EH (cell line): ENCODE results near the gene NIT1.

Source experiments
- DNase-seq: peaks from one replicate; pipeline ENCODE4 v3.0.0-alpha.2; 2015; ENCODE audit warnings: low read depth

NIT1 gene, protein sequence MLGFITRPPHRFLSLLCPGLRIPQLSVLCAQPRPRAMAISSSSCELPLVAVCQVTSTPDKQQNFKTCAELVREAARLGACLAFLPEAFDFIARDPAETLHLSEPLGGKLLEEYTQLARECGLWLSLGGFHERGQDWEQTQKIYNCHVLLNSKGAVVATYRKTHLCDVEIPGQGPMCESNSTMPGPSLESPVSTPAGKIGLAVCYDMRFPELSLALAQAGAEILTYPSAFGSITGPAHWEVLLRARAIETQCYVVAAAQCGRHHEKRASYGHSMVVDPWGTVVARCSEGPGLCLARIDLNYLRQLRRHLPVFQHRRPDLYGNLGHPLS

DNA sequence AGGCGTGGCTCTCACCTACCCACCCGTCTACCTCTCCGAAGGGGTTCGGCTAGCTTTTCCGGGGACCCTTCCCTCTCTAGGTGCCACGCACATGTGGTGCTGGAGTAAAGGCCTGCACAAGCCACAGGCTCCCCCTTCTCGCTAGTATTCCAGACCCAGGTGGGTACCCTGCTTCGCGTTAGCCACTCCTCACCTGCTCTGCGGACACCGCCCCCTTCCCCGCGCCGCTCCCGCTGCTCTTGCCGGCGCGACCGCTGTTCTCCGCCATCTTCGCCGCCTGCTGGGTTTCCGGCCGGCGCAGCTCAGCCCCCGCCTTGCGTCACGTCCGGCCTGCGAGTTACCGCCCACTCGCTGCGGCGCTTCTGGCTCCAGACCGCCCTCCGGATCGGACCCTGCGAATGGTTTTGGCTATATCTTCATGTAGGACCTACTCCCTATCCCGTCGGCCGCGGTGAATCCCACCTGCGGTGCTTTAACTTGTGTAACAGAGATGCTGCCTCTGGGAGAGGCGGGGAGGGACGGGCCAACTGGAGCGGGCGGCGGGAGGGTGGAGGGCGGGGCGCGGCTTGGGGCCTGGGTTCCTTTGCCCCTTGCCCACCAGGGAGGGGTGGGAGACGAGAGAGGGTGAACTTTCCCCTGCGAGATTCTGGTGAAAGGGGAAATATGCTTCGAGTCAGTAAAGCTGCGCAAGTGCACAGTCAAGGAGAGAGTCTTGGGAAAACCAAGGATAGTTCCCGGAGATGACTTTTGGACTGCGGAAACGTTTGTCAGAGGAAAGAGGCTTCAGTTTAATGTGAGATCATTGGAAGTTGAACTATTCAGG is at the start of gene NIT1, which contains the start of gene PFDN2:
NIT1 (plus strand) TSS at position 347 of the 823 bp plus-strand sequence; CDS start at position 419, 72 bp downstream.
PFDN2 (minus strand) TSS at position 279 of the 823 bp plus-strand sequence; CDS start at position 268, 11 bp downstream.
- DNase-seq: peak; percentile 83

DNA sequence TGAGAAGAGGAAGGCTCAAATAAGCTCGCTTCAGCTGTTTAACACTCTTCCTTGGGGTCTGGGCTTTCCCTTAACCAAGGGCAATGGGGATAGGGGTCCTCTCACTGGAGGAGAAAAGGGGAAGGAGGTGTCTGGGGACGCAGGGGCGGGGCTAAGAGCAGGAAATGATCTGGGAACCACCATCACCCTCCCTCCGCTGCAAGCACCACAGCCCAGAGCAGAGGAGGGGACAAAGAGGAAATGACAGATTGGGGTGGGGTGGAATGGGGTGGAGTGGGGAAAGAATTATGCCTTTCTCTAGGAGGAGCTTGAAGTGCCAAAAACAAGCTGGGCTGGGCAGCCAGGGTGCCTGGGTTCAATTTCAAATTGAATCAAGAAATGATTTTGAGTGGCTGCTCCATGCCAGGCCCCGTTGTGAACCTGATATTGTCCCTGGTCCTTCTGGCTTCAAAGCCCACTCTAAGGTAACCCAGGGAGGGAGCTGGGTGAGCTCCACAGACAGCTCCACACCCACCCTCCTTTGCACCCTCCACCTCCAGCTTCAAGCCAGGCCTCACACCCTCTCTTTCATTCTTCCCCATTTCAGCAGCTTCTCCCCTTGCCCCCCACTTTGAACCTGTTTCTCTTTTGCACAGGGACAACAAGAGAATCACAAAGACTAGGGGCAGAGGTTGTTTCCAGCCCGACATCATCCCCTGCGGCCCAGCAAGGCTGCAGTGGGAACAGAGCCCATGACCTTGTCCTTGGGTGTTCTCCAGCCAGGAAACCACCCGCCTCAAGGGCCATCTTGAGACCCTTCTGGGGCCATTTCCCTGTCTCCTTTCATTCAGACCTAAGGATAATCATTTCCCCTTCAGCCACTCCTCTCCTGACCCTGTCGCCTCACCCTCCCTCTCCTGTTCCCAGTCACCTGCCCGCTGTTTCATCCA is 49.3 kb upstream of the NIT1 start:
- DNase-seq: peak; percentile 39

DNA sequence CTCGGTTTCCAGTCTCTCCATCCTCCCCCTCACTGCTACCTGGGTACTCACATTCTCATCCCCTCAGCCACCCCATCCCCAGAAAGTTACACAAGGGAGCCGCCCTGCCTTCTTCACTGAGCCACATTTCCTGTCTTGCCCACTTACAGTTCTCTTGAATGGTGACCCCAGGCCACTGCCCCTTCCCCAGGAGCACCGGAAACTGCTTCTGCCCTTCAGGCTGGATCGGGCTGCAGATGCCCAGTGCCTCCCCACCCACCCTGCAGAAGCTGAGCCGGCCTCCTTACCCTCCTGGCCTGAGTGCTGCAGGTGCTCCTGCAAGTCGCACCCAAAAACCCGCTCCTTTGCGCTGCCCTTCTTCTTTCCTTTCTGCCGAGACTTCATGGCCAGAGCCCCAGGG is 48.7 kb upstream of the NIT1 start:
- no peak for DNase-seq

DNA sequence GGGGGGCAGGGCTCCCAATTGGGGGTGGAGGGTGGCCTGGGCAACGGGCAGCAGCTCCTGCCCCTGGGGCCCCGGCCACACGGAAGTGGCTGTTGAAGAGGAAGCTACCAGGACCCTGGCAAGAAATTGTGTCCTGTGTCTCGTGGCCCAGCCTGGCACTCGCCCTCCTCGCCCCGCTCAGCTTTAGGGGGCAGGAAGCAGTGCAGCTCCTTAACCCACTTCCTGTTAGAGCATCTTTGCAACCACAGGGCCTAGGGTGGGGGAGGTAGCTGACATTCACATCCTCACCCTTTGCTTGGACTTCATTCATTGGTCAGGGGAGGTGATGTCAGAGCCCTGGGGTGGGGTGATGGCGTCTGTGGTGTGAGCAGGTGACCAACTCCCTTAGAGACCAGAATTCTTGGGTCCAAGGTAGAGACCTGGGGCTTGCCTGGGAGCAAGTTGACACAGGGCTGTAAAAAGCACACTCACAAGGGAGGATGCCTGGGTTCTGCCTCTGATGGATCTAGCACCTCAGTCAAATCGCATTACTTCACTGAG is 48.1 kb upstream of the NIT1 start, which contains the start of gene ARHGAP30:
ARHGAP30 (minus strand) TSS at position 161 of the 540 bp plus-strand sequence. CDS start 267 bp downstream, outside the sequence.
- DNase-seq: no peak

DNA sequence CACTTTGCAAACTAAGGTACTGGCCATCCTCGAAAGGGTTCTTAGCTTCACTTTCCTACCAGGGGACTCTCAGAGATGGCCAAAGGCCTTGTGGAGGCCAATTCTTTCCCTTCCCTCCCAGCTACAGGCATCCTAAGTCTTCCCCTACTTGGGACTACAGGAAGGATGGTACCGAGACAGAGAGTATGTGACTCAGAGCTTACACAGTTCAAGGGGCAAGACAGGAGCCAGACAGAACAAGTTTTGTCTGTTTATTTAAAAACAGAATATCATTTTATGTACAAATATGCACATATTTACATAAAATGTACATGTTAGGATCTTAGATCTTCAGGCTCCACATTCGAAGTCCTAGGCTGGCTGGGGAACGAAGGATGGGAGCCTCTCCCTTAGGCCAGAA is 47.1 kb upstream of the NIT1 start:
- no peak for DNase-seq

DNA sequence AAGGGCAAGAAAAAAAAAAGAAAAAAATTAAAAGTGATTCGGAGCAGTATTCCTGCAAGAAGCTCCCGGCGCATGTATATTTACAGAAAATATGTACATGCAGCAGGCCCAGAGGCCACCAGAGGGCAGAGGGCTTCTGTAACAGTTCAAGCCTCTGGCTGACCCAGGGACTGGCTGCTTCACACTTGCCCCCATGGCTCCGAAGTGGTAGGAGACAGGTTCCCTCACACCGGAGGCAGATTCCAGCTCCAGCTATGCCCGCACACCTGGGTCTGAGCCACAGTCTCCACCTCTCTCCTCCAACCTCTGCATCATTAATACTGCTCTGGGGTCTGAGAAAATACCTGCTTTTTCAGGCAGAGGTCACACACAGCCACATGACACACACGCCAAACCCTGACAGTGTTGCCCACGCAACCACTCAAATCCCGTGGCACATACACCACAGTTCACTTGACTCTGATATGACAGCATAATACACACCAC is 46.0 kb upstream of the NIT1 start:
- peak; percentile 52 for DNase-seq

DNA sequence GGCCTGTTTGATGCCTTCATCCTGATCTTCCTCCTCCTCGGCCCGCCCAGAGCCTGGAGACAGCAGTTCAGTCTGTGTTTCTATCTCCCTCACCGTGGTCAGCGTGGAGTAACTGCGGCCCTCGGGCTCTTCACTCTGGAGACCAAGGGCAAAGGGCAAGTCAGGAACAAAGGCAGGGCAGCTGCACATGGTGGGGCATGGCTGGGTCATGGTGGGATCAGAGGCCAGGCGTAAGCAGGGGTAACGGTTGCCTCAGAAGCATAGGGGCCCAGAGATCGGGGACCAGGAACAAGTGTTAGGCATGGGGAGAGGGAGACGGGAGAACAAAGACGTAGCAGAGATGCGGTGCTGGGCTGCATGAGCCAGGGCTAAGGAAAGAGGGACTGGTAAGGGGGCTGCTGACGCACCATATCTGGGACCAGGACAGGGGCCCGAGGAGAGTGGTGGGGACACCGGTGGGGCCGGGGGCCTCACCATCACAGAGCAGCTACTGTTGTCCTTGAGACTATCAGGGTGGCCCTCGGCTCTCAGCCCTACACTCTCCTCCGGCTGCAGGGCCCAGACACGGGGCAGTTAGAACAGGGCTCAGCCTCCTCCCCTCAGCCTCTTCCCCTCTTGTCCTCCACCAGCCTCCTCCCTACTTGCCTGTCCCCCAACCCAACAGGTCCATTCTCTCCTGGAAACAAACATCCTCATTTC is 45.0 kb upstream of the NIT1 start:
- no peak for DNase-seq

DNA sequence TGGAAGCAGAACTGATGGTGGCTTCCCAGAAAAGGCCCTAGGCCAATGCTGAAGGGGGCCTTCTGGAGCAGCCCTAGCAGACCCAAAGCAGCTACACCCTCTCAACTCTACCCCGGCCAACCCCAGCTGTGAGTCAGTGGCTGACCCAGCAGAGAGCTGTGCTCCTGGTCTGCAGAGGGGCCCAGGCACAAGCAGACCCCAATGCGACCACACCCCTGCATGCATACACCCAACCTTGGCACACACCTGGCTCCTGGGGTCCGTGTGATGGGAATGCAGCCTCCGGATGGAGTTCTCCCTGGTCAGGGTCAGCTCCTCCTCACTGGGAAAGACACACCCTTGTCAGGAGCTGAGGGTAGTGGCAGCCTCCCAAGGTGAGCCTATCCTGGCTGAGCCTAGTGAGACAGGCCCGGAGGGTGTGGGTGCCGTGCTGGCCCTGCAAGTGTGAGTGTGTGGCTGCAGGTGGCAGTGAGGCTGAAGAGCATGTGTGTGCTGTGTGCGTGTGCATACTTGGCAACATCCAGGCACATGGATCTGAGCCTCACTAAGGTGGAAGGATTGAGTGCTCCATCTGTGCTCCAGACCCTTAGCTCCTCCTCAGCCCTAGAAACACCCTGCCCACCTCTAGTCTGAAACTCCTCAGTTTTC is 44.3 kb upstream of the NIT1 start:
- DNase-seq: no peak

DNA sequence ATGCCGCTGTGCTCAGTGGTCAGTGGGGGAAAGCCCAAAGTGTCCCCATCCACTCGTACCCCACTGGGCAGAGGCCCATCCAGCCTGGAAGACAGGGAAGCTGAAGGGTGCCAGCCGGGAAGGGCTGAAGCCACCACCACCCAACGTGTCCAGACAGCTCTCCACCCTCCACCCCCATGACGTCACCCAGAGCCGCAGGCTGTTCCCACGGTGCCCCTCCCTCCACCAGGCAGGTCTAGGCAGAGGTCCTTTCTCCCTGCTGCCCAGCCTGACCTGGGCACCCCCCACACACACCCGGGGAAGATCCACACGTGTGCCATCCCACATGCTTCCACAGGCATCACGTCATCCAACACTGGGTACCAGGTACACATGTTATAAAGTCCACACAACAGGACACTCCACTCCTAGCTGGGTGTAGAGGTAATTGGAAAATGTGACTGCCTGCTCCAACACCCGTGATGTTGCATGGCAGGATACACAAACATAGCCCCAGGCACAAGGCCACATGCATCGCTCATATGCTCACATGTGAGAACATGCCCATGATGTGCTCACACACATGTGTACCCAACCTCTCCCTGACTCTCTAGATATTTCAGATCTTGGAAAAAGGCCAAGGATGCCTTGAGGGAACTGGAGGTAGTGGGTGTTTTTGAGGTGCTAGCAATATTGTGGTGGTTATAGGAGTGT is 43.1 kb upstream of the NIT1 start:
- no peak for DNase-seq

DNA sequence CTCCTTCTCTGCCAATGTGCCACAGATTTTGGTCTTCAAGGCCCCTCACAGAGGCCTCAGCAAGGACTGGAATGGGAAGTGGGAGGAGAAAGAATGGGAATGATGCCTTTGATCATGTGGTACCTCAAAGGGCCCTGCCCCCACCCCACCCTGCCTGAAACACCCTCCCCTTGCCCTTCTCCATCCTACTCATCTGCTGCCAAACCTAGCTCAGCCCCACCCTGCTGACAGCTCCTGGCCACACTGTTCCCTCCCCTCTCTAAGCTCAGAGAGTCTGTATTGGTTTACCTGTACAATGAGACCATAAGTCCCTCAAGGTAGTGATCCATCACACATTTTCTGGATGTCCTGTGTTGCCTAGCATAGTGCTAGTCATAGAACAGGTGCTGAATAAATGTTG is 41.5 kb upstream of the NIT1 start:
- DNase-seq: no peak

DNA sequence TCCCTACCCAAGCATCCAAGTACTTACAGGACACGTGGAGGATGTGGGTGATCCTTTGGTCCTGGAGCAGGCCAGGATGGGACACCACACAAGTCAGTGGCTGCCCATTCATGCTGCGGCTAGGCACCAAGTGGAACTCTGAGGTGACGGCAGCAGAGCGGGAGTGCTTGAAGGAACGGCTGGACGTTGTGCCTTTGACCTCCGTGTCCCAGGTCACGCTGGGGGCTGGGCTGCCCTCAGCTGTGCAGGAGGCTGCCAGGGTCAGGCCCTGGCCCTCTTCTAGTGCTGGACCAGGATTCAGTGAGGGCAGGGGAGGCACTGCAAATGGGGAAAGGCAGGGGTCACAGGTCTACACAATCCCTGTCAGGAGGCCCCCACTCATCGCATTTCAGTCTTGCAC is 40.5 kb upstream of the NIT1 start:
- no peak for DNase-seq

DNA sequence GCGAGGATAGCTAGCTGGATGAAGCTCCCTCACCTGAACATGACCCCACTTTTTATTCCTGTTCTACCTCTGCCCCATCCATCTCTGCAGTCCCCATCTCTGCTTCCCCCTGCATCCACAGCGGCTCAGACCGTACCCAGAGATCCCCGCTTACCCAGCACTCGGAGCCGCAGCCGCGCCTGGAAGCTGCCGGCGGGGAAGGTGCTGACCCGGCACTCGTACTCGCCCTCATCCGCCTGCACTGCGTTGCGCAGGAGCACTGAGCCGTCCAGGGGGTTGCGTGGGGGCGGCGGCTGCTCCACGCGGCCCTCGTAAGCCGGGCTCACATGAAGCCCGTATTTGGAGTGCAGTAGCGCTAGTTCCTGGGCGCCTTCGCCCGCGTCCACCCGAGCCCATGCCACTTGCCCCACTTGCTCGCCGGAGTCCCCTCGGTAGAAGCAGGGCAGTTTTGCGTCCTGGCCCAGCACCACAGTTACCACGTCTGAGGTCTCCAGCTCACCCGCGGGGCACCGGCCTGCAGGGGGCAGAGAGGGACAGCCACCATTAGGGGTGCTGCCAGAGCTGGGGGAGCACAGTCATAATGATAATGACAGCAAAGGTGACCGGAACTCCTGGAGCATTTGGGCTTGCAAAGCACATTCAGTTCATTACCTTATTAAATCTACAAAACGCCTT is 38.3 kb upstream of the NIT1 start:
- DNase-seq: no peak

DNA sequence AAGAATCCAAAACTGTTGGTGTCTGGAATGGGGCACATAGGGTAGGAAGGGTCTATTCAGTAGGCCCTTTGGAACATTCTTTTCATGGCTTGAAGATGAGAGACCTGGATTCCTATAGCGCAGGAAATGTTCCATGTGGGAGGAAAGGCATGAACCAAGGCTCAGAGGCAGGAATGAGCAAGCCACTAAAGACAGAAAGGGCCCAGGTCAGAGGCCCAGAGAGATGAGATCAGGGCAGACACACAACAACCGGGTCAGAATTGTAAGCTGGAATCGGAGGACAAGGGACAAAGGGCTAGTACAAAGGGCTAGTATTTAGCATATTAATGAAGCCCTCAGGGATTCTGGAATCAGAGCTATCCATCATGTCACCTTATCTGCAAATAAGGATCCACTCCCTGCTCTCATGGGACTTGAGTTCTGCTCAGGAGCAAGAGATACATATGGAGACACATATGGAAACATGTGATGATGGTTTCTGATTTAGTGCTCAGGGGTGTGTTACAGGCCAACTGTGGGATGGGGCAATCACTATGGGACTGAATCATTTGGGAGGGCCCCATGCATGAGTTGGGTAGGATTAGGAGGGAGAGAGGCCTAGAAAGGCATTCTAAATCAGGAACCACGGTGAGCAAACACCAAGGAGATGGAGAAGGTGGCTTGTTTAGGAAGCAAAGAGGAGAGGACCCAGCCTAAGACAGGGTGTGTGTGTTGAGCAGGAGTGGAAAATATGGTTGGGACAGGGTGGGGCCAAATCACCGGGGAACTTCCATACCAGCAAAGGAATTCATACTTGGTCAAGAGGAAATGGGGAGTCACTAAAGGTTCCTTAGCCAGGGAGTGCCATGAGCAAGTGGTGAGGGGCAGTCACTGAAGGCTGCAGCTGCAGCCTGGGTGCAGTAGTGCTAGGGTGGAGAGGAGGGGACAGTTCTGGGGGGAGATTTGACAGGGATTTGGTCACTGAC is 37.2 kb upstream of the NIT1 start:
- DNase-seq: peak; percentile 58

DNA sequence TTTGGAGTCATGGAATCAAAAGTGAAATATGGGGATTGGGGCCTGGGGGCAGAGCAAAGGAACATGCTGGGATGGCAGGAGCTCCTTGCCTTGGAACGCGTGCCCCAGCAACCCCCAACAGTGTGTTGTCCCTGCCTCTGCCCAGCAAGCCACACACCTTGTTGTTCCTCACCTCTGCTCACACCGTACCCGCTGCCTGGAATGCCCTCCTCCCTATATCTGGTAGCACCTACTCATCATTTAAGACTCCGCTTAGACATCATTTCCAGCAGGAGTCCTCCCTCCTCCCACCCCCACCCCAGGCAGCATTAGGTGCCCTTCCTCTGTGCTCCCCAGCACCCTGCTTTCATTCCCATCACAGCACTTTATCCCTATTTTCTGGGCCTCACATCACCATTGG is 36.4 kb upstream of the NIT1 start:
- no peak for DNase-seq

DNA sequence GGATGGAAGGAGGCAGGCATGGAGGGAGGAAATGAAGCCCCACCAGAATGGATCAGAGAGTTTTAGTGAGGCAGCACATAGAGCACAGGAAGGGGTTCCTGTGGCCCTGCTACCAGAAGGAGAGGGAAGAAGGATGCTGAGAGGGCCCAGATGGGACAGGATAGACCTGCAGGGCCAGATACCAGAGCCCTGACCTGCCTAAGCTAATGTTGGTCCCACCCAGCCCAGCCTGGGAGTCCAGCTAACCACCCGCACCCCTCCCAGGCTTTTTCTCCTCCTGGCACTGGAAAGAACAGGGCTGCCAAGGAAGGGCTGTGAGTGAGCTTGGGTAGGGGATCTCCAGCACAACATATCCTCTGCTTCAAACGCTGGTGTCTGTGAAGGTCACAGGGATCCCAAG is 35.4 kb upstream of the NIT1 start:
- DNase-seq: no peak

DNA sequence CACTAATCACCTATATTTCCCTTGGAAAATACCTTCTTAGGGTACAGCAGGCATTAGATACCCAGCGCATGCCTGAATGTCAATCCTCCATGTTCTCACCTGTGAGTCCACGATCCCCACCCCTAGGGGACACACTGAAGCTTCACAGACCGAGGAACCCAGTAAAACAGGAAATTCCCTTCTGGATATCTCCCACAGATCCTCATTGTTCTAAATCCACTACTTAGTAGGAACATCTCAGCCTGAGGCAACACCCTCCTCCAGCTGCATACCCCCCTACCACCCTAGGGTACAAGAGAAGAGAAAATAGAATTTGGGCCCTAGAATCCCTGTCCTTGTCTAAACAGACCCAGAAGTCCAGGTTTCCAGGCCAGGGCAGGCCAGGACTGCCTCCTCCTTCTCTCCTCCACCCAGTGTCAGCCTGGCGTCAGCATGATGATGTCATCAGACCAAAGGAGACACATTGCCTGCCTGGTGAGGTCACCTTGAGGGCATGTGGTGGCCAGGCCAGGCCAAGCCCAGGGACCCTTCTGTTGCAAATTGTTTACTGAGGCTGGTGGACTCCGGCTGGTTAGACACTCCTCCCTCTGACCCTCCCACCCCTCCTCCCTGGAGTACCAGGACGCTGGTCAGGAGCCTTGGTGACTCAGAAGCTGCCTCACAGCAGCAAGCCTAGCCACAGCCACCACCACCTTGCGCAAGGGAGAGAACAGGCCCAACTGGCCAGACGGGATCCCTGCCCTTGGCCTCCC is 34.7 kb upstream of the NIT1 start:
- DNase-seq: peak; percentile 91
